ENCODE results near the gene GIMD1. TPM values are rescaled to one million over a fixed set of nuclear protein-coding genes. Genes with fewer than 3 reads are reported as not detected.

Gene GIMD1
- total RNA-seq, 1 donor from 2014 or later, result not detected

DNA sequence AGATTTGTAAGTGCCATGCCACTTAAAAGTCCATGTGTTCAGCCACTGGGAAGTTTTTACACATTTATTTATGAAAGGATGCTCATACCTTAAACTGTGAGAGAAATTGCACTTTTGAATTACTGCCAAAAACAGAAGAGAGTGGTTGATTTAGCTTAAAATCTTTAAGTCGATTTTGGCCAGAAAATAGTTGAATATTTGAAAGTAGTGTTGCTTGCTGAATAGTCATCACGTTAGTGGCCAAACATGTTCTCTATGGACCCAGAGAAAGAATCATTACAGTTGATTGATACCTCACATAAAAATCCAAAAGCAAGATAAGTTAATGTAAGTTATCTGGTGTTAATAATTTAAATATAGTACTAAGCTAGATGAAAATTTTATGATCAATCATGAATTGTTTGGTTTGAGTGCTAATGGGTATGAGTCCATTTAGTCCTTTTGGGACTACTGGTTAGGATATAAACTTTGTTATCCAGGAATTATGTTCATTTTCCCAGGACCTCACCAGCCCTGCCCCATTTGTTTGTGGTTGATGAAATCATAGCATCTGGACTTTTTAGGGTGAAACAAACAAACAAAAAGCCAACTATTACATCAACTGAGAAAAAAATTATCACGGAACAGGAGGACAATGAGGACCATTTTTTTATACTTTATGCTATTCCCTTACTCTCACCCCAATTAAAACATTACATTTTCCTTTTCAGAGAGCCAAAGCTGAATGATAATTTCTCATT is 6.3 kb downstream of the GIMD1 start:
- TF ChIP-seq, protein P1, sequence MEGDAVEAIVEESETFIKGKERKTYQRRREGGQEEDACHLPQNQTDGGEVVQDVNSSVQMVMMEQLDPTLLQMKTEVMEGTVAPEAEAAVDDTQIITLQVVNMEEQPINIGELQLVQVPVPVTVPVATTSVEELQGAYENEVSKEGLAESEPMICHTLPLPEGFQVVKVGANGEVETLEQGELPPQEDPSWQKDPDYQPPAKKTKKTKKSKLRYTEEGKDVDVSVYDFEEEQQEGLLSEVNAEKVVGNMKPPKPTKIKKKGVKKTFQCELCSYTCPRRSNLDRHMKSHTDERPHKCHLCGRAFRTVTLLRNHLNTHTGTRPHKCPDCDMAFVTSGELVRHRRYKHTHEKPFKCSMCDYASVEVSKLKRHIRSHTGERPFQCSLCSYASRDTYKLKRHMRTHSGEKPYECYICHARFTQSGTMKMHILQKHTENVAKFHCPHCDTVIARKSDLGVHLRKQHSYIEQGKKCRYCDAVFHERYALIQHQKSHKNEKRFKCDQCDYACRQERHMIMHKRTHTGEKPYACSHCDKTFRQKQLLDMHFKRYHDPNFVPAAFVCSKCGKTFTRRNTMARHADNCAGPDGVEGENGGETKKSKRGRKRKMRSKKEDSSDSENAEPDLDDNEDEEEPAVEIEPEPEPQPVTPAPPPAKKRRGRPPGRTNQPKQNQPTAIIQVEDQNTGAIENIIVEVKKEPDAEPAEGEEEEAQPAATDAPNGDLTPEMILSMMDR (IDR thresholded peaks at IDR 0.05; ENCODE audit: unreplicated experiment), result no peak
- Mint-ChIP-seq H3K4me3 (no peak overlapping the region), H3K9me3 (peaks cover 3% of the 10 kb centered on the region), H3K27ac (no peak overlapping the region), H3K36me3 (no peaks in the 10 kb centered on the region), H3K4me1 (no peaks in the 10 kb centered on the region), H3K27me3 (ENCODE audit: low read depth) (no peaks in the 10 kb centered on the region)
- no peak for DNase-seq (ENCODE audit: low spot score in 2 of 2, unreplicated experiment in 2 of 2)

DNA sequence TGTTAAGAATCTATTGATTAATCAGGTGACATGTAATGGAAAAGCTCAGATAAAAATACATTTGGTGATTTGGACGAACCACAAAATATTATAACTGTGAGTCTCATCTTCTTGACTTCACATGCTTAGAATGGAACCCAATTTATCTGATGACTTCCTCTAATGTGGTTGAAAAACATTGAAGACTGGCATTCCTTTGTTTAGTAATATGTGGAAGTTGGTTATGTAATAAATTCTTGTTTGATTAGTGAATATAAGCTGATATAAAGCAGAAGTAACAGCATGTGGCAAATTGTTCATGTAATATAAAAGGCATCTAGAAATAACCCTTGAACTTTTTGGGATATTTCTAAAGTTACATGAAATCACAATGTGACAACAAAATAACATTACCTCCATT is 9.7 kb downstream of the GIMD1 start:
- no peaks in the 10 kb centered on the region for H3K27me3 Mint-ChIP-seq (ENCODE audit: low read depth)
- H3K36me3 Mint-ChIP-seq, result no peaks in the 10 kb centered on the region
- DNase-seq (ENCODE audit: low spot score in 2 of 2, unreplicated experiment in 2 of 2), result no peak
- H3K4me1 Mint-ChIP-seq, result no peaks in the 10 kb centered on the region
- no peak overlapping the region for H3K4me3 Mint-ChIP-seq
- H3K27ac Mint-ChIP-seq, result no peak overlapping the region
- peaks cover 3% of the 10 kb centered on the region for H3K9me3 Mint-ChIP-seq
- TF ChIP-seq, protein P1 (IDR thresholded peaks at IDR 0.05; ENCODE audit: unreplicated experiment), result no peak

DNA sequence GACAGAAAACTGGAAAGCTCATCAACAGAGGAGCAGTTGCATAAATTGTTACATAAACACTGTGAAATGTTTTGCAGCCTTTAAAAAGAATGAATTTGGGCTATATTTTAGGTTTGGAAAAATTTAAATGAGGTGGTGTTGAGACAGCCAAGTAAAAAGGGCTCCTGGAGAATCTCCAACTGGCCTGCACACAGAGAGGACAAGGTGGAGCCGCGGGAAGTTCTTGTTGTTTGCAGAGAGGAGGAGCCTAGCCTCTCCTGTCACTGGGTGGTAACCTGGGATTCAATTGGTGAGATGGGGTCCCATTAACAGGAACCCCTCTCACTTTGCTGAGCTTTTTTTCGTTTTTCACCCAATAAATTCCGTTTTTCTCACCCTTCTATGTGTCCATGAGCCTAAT is 13.4 kb downstream of the GIMD1 start:
- H3K4me1 Mint-ChIP-seq, result no peaks in the 10 kb centered on the region

DNA sequence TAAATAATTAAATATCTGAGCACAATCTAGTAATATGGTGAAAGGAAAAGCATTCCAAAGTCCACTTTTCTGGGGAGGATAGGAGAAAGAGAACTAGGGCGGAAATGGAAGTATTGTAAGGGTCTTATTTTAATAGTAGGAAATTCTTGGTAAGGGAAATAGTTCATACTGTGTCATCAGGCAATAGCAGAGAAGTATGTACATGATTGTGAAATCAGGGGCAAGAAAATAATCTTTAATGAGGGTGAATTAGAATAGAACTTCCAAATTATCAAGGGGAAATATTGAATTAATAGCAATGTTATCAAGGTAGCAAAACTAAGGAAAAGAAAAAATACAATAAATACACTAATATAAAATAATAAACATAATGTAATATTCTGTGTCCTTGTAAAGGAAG is 14.8 kb downstream of the GIMD1 start:
- TF ChIP-seq, protein P1 (IDR thresholded peaks at IDR 0.05; ENCODE audit: unreplicated experiment), result no peak

More for the DNA sequence above, 13.4 kb downstream of the GIMD1 start:
- no peak overlapping the region for H3K27ac Mint-ChIP-seq
- TF ChIP-seq, protein P1 (IDR thresholded peaks at IDR 0.05; ENCODE audit: unreplicated experiment), result no peak
- H3K9me3 Mint-ChIP-seq, result peaks cover 3% of the 10 kb centered on the region
- H3K4me3 Mint-ChIP-seq, result no peak overlapping the region
- no peaks in the 10 kb centered on the region for H3K36me3 Mint-ChIP-seq
- no peak for DNase-seq (ENCODE audit: low spot score in 2 of 2, unreplicated experiment in 2 of 2)
- no peaks in the 10 kb centered on the region for H3K27me3 Mint-ChIP-seq (ENCODE audit: low read depth)

DNA sequence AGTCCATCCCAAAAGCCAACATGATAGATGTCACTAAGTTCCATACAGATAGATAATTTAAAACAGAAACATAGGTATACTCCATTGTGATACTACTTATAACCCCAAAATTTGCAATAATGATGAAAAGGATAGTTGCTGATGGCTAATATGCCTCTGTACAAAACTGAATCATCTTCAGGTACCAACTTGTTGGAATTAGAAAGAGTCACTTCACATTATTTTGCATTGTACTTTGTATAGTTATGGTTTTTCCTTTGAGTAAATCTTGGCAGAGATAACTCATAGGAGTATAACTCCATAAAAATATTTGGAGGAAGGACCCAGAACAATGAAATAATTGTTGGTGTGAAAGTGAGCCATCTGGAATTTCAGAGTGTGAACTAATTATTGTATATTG is 17.6 kb downstream of the GIMD1 start:
- Mint-ChIP-seq H3K9me3 (no peaks in the 10 kb centered on the region), H3K4me3 (no peak overlapping the region), H3K36me3 (peaks cover 8% of the 10 kb centered on the region), H3K4me1 (no peaks in the 10 kb centered on the region), H3K27ac (no peak overlapping the region), H3K27me3 (ENCODE audit: low read depth) (no peaks in the 10 kb centered on the region)
- no peak for DNase-seq (ENCODE audit: low spot score in 2 of 2, unreplicated experiment in 2 of 2)
- TF ChIP-seq, protein P1 (IDR thresholded peaks at IDR 0.05; ENCODE audit: unreplicated experiment), result no peak

More for the DNA sequence above, 14.8 kb downstream of the GIMD1 start:
- no peak for DNase-seq (ENCODE audit: low spot score in 2 of 2, unreplicated experiment in 2 of 2)
- Mint-ChIP-seq H3K9me3 (peaks cover 3% of the 10 kb centered on the region), H3K4me3 (no peak overlapping the region), H3K4me1 (no peaks in the 10 kb centered on the region), H3K27me3 (ENCODE audit: low read depth) (no peaks in the 10 kb centered on the region), H3K36me3 (peaks cover 2% of the 10 kb centered on the region), H3K27ac (no peak overlapping the region)

Data from mesothelial cell of epicardium (in vitro differentiated cells).